ENCODE measurements around the gene ZC3H7A.
"Not testable (repeated sequence)": the region's sequence is repeated elsewhere in the genome, so short reads cannot be mapped to it uniquely, and the experiment has no call there.

Gene ZC3H7A

GRCh38 chr16:11797166-11797956 lies at the start of gene ZC3H7A:
TSS of gene ZC3H7A (minus strand) at chr16:11797258. CDS start at chr16:11782354, 14,904 bp downstream.
- DNase-seq = peak; percentile 83

DNA sequence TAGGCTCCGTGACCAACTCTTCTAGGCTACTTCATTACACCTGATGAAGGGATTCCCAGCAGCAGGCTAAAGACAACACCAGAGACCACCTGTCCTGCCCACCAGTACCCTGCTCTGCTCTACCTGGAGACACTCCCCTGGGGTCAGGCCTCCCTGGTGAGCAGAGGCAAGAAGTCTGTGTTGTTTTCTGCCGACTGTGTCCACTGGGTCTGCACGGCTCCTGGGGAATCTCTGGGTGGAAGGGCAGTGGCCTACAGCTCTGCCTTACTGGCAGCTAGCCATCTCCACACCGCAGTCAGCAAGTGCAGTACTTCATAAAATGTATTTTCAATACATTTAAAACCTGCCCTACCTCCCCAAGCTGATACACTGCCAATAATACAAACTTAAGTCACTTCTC lies 47.4 kb upstream of the ZC3H7A start:
- no peak for DNase-seq

DNA sequence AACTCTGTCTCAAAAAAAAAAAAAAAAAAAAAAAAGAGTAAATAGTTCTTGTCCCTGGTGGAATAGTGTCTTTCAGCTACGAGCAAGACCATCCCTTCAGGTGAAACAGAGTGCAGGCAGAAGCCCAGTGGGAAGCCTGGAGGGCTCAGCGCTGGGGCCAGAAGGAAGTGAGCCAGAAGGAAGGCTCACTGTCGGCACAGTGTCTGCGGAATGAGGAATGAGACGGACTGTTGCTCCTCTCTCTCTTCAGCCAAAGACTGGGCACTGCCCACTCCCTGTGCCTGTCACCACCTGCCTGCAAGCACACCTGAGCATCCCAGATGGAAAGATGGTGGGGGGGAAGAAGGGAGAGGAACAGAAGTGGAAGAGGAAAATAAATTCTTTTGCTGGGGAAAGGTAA lies 46.8 kb upstream of the ZC3H7A start:
- DNase-seq = no peak

DNA sequence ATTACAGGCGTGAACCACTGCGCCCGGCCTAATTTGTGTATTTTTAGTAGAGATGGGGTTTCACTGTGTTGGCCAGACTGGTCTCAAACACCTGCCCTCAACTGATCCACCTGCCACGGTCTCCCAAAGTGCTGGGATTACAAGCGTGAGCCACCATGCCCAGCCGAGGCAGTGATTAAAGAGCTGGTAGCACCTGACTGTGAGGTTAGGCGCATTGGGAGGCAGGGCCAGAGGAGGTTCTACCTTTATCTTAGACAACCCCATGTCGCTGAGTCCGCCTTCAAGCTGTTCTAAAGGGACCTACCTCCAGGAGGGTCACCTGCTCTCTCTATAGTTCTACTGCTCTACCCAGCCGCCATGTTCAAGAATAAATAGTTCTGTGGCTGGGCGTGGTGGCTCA lies 46.1 kb upstream of the ZC3H7A start:
- no peak for DNase-seq

GRCh38 chr16:11841026-11841425 lies 44.0 kb upstream of the ZC3H7A start:
- no peak for DNase-seq

GRCh38 chr16:11836650-11837244 lies 39.7 kb upstream of the ZC3H7A start:
- no peak for DNase-seq

GRCh38 chr16:11835891-11836649 lies 39.0 kb upstream of the ZC3H7A start:
- no peak for DNase-seq

- no peak for DNase-seq
These were observed 38.3 kb upstream of the ZC3H7A start for GRCh38 chr16:11835309-11835708.

- DNase-seq = no peak
These were observed 37.1 kb upstream of the ZC3H7A start for GRCh38 chr16:11833951-11834695.

DNA sequence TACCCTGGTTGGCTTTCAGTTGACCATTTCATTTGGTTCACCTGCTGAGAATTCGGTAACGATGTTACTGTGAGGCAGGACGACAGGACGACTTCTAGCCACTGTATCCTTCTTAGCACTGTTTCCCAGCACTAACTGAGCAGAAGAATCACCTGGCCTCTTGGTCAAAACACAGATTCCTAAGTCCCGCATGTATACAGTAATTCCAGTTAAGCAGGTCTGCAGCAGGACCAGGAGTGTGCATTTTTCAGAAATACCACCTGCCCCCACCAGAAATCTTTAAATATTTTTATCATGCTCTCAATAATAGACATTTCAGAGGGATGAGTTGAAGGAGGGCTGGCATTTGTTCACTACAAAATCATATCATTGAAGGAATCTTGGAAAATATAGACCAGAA lies 31.6 kb upstream of the ZC3H7A start:
- no peak for DNase-seq

GRCh38 chr16:11825520-11826165 lies 28.6 kb upstream of the ZC3H7A start:
- DNase-seq = not testable (repeated sequence)

DNA sequence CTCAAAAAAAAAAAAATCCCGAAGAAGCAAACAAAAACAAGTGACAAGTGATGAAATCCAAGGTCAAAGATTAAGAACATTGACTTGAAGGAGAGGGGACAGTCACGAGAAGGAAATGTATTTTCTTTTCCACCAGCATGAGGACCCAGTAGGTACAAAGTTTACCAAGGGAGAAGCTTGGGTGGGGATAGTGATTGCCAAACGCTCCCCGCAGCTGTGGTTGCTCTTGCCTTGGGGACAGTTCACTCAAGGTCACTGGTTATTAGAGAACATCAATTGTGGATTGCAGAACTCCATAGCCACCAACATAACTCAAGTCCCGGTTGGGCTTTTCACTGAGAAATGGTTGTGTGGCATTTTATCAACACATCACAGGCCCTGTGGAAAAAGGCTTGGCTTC lies 27.3 kb upstream of the ZC3H7A start:
- no peak for DNase-seq

GRCh38 chr16:11823645-11824044 lies 26.6 kb upstream of the ZC3H7A start:
- not testable (repeated sequence) for DNase-seq

DNA sequence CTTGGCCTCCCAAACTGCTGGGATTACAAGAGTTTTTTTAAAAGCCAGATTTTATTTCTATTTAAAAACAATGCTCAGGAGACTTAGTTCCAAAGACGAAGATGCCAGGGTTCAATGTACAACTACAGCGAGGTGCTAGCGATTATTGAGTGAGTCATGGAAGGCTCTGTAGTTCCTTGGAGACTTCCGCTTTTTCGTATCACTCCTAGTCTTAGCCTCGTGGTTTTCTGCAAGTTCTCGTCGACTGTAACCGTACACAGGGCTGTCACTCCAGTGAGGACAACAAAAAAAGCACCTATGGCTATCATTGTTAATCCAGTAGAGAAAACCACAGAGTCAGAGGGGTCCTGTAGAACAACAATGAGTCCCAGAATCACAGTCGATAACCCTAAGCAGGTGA lies 22.7 kb upstream of the ZC3H7A start:
- DNase-seq = no peak

- DNase-seq = not testable (repeated sequence)
These were observed 21.9 kb upstream of the ZC3H7A start for GRCh38 chr16:11818970-11819369.

- DNase-seq = no peak
These were observed 19.1 kb upstream of the ZC3H7A start for GRCh38 chr16:11816123-11816522.

DNA sequence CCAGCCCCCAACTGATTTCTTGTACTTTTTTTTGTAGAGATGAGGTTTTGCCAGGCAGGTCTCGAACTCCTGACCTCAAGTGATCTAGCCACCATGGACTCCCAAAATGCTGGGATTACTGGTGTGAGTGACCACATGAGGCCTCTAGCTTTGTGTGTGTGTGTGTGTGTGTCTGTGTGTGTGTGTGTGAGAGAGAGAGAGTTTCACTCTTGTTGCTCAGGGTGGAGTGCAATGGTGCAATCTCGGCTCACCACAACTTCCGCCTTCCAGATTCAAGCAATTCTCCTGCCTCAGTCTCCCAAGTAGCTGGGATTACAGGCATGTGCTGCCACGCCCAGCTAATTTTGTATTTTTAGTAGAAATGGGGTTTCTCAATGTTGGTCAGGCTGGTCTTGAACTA lies 17.7 kb upstream of the ZC3H7A start:
- not testable (repeated sequence) for DNase-seq

GRCh38 chr16:11806721-11807120 lies 9.7 kb upstream of the ZC3H7A start:
- DNase-seq = no peak

- no peak for DNase-seq
These were observed 8.5 kb upstream of the ZC3H7A start for GRCh38 chr16:11805556-11805955.

GRCh38 chr16:11801481-11802021 lies 4.5 kb upstream of the ZC3H7A start:
- no peak for DNase-seq

DNA sequence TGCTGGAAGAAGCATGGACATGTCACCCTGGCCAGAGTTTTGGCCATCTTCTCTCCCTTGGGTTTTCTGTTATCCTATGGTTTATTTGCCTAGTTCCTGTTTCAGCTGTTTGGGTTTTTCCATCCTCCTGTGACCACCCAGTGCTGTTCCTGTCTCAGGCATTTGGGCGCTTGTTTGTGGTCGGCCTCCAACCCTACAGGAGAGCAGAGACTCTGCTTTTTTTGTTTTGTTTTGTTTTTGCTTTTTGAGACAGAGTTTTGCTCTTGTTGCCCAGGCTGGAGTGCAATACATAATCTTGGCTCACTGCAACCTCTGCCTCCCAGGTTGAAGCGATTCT lies 3.3 kb upstream of the ZC3H7A start:
- DNase-seq = no peak

Data from activated T-cell treated with anti-CD3 and anti-CD28 coated beads for 4 hours (primary cell).